Measurements from ENCODE around the gene CCDC102A.

GRCh38 chr16:57518520-57518919 lies 17.9 kb downstream of the CCDC102A start:
- TF ChIP-seq CTCF (IDR thresholded peaks at IDR 0.05) (no peak), POLR2AphosphoS5 (IDR thresholded peaks at IDR 0.05) (no peak), POLR2A (IDR thresholded peaks at IDR 0.05; ENCODE audit: low read depth) (no peak)
